A204.1 (cell line): ENCODE results near the gene MAML3.

Experiments
- FAIRE-seq: peaks from 2 replicates; lab custom pipeline; 2012; peaks lifted over from hg19 to GRCh38; lab: Jason Lieb, UNC

The MAML3 gene

DNA sequence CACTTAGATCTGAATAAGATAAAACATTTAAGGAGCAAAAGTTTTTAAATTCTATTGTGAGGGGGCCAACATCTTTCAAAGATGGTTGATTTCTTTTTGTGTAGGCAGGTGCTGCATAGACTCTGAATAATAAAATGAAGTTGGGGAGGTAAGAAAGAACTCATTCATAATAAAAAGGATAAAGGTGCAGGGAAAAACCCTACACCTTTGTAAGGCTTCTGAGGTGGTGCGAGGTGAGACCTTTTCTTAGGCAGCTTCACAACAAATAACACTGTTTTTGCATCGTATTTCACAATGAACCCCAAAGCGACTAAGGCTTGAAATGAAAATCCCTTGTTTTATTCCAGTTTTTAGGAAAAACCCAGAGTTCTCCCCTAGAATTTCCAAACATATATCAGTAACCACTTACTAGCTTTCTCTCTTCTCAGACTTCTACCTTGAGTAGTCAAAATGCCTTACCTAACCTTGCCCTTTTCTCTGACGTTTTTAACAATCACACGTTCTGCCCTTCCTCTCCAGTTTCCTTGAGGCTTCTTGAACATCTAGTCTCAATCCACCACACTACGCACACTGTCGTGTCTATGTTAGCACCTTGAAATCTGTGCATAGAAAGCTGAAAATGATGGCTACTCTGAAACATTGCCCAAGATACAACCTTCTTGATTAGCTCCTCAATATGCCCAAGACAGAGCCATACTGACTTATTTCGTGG is 30.2 kb downstream of the MAML3 start:
- FAIRE-seq: no peak

- FAIRE-seq: no peak
Measured at GRCh38 chr4:140122891-140123290, 31.1 kb downstream of the MAML3 start.

- FAIRE-seq: no peak
Measured at GRCh38 chr4:140121646-140122045, 32.3 kb downstream of the MAML3 start.

GRCh38 chr4:140118931-140119640 is 34.9 kb downstream of the MAML3 start:
- FAIRE-seq: no peak

- no peak for FAIRE-seq
Measured at GRCh38 chr4:140117947-140118346, 36.0 kb downstream of the MAML3 start.

GRCh38 chr4:140116442-140117104 is 37.4 kb downstream of the MAML3 start:
- FAIRE-seq: no peak

GRCh38 chr4:140115140-140115539 is 38.8 kb downstream of the MAML3 start:
- no peak for FAIRE-seq

GRCh38 chr4:140113653-140114052 is 40.3 kb downstream of the MAML3 start:
- FAIRE-seq: no peak

GRCh38 chr4:140112576-140112975 is 41.4 kb downstream of the MAML3 start:
- FAIRE-seq: no peak

DNA sequence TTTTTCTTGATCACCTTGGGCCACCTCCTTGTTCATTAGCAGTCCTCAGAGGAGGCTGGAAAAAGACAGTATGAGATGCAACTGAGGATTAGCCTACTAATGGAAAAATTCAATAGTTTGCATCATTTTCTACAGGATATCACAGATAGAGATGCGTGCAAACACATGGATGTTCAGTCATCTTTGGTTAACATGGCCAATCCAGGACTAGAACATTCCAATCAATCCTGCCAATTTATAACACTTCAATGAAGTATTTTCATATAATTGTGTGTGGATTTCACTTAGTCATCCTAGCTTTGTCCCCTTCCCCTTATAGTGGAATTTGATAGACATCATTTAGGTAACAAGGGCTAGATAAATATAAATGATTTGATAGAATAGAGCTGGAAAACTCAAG is 42.7 kb downstream of the MAML3 start:
- no peak for FAIRE-seq

GRCh38 chr4:140110542-140111215 is 43.3 kb downstream of the MAML3 start:
- FAIRE-seq: no peak

GRCh38 chr4:140109737-140110136 is 44.2 kb downstream of the MAML3 start:
- no peak for FAIRE-seq

DNA sequence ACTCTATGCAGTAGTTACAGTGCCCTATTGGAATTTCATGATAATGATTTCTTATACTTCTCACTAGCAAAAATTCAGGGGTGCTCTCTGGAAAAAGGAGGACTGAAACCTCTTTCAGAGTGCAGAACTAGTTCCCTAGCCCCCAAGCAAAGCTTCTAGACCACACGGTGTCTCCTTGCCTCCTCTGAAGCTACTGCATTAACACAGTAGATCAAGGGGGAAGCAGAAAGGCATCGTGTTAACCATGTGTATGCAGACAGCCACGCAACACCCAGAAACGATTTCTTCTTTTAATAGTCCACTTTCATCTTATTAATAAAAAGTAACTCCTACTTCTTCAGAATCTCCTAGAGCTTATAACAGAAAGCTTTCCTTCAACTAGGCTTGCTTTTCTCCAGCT is 44.7 kb downstream of the MAML3 start:
- FAIRE-seq: no peak

- no peak for FAIRE-seq
Measured at GRCh38 chr4:140108713-140109230, 45.2 kb downstream of the MAML3 start.

DNA sequence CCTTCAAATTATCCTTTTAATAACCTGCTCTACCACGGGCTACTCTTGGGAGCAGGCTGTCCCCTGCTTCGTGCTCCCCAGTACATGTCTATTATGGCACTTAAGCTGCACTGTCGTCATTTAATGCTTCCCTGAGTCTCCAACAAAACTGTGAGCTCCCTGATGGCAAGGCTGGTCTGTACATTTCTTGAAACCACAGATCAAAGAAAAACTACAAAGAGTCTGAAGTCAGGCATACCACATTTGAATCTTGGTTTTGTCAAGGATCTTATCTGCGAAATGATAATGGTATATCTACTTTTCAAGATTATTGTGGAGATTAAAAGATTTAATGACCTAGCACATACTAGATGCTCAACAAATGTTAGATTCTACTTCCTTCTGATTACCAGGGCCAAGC is 45.7 kb downstream of the MAML3 start:
- FAIRE-seq: no peak

DNA sequence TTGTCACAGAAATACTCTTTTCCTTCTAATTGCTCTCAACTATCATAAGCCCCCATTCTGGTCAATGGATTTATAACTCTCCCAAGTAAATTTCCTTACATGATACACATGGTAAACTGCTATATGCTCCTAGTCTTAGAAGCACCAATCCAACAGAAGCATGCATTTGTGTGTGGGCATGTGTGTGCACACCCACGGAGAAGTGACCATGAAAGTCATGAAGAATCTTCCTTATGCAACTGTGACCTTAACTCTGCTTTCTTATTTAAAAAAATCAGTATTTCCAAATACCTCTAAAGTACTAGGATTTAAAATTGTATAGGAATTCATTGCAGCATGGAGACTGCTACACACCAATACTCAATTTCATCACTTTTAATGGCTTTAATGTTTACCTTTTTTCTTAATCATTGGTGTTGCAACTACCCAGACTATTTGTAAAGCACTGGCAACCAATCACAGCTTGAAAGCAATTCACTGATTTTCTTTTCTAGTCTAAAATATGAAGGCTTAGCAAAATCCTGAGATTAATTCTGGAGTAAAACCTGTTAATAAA is 47.6 kb downstream of the MAML3 start:
- no peak for FAIRE-seq

GRCh38 chr4:140105436-140105835 is 48.5 kb downstream of the MAML3 start:
- FAIRE-seq: no peak

GRCh38 chr4:140103676-140104075 is 50.3 kb downstream of the MAML3 start:
- no peak for FAIRE-seq

DNA sequence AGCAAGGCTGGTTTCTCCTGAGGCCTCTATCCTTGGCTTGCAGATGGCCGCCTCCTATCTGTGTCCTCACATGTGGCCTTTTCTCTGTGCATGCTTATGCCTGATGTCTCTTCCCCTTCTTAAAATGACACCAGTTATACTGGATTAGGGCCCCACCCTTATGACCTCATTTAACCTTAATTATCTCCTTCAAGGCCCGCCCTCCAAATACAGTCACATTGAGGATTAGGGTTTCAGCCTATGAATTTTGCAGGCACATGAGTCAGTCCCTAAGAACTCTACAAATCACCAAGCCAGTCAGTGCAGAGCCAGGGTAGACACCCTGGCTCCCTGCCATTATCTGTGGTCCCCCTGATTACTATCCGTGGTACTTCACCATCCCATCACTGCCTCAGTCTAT is 51.6 kb downstream of the MAML3 start:
- no peak for FAIRE-seq

DNA sequence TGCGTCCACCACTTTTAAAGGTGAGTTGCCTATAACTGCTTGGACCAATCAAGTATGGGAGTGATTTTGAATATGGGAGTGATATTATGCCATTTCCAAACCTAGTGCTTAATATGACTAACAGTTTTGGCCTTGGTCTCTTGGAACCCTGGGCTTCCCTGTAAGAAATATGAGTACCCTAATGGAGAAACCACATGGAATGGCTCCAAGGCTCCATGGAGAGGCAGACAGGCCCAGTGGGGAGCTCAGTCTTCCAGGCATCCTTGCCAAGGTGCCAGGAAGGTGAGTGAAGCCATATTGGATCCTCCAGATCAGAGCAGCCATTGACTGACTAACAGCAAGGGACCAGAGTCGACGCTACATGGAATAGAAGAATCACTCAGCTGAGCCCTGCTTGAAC is 53.2 kb downstream of the MAML3 start:
- no peak for FAIRE-seq

GRCh38 chr4:140099983-140100382 is 54.0 kb downstream of the MAML3 start:
- no peak for FAIRE-seq

DNA sequence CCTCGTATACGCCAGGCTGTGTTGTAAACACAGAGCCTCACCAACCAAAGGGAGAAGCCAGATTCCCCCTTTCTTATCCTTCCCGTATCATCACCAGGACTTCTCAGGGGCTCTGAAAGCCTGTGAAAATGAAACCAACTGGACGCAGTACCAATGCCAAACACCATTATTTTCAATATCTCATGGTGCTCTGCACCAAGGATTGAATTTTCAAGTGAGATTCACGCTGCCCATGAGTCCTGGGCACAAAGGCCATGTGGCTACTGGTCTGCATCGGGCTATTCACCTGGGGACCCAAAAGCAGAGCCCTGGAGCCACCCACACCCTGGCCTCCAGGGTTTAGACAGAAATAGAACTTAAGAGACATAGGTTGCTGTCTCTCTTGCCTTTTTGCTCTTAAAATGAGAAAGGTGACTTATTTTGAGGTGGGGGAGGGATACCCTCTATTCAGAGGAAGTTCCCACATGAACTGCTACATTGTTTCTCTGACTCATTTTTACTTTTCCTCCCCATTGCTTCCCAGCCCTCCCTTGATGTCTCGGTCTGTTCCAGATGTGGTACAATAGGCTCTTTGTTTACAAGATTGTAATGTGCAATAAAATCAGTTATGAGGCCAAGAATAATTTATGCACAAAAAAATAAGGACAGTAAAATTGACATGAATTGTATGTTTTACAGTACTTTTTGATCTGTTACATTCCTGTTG is 55.4 kb downstream of the MAML3 start:
- FAIRE-seq: no peak
